ENCODE measurements around the gene ZNF507. TPM values are rescaled to one million over a fixed set of nuclear protein-coding genes. Genes with fewer than 3 reads are reported as not detected.
A peak's percentile ranks its signal among the peaks of the same experiment; 100 is the strongest.

ZNF507 gene
- 10 to 100 TPM; 20.3 to 30.0 (median 22.5) TPM for total RNA-seq

GRCh38 chr19:32345261-32346207 lies at the start of gene ZNF507:
Gene ZNF507, plus strand, starts transcription at chr19:32345610. Its CDS starts 7,221 bp downstream, at chr19:32352831.
- intact Hi-C loops (cut with DNase I; ENCODE audit: low total_unique reads), result loop anchor here (5.0 kb wide), 1 partner anchor 62 kb away; the partner anchor contains the start of gene DPY19L3
- in situ Hi-C loops (cut with MboI; ENCODE audit: low pct_ligation_motif_present in 1 of 4, low pct_unique_long_range_greater_than_20kb in 1 of 4, low sequenced_read_pairs in 3 of 4), result loop anchor here in 2 of 4 donors (10.0 to 25.0 kb wide), 2 partner anchors 59 to 217 kb away; partner anchors contain the start of gene DPY19L3 (in 1 of the 2)
- peak; percentile 85 for DNase-seq

GRCh38 chr19:32296694-32297093 lies 48.7 kb upstream of the ZNF507 start:
- Histone ChIP-seq H3K27ac (no peak overlapping the region), H3K4me1 (no peaks in the 10 kb centered on the region), H3K27me3 (no peaks in the 10 kb centered on the region), H3K9me3 (no peaks in the 10 kb centered on the region), H3K4me3 (no peak overlapping the region), H3K36me3 (no peaks in the 10 kb centered on the region)
- 96% methylated on average over 1 of the region's 1 CpG; no CpG with 5 or more reads in 1 of the 2 donors for WGBS, 2 donors (ENCODE audit: low coverage in 1 of 2)
- TF ChIP-seq POLR2AphosphoS5 (IDR thresholded peaks at IDR 0.05) (no peak), POLR2A (IDR thresholded peaks at IDR 0.05) (no peak), EP300 (IDR thresholded peaks at IDR 0.05; ENCODE audit: low read depth) (no peak), CTCF (IDR thresholded peaks at IDR 0.05) (no peak)
- in situ Hi-C loops (cut with MboI; ENCODE audit: low pct_ligation_motif_present in 1 of 4, low pct_unique_long_range_greater_than_20kb in 1 of 4, low sequenced_read_pairs in 3 of 4), result no loop called here
- intact Hi-C loops (cut with DNase I; ENCODE audit: low total_unique reads), result no loop called here
- no peak for DNase-seq

More at GRCh38 chr19:32345261-32346207, at the start of gene ZNF507:
- Histone ChIP-seq H3K36me3 (peaks cover 0 to 15% (median 0%) of the 10 kb centered on the region in 4 donors), H3K4me1 (peaks cover 0 to 43% (median 27%) of the 10 kb centered on the region in 4 donors), H3K27me3 (peaks cover 6% of the 10 kb centered on the region), H3K4me3 (peak within 1 kb of the TSS; percentile 74 to 92 (median 90)), H3K9me3 (no peaks in the 10 kb centered on the region), H3K27ac (peak within 1 kb of the TSS; percentile 86 to 90 (median 86))
- 5 to 11% methylated on average over 10 to 68 of the region's 72 CpGs for WGBS, 2 donors (ENCODE audit: low coverage in 1 of 2)
- no peak for TF ChIP-seq CTCF (IDR thresholded peaks at IDR 0.05)
- peak in 2 of 3 donors; percentile 38 for TF ChIP-seq POLR2AphosphoS5 (IDR thresholded peaks at IDR 0.05)

GRCh38 chr19:32302778-32303177 lies 42.6 kb upstream of the ZNF507 start:
- no peaks in the 10 kb centered on the region for H3K9me3 ChIP-seq
- no peaks in the 10 kb centered on the region for H3K36me3 ChIP-seq
- intact Hi-C loops (cut with DNase I; ENCODE audit: low total_unique reads), result no loop called here
- H3K27me3 ChIP-seq, result no peaks in the 10 kb centered on the region
- in situ Hi-C loops (cut with MboI; ENCODE audit: low pct_ligation_motif_present in 1 of 4, low pct_unique_long_range_greater_than_20kb in 1 of 4, low sequenced_read_pairs in 3 of 4), result loop anchor here in 3 of 4 donors (25.0 kb wide), 1 partner anchor 260 kb away; no protein-coding TSS in a partner anchor
- TF ChIP-seq POLR2A (IDR thresholded peaks at IDR 0.05) (no peak), POLR2AphosphoS5 (IDR thresholded peaks at IDR 0.05) (no peak), CTCF (IDR thresholded peaks at IDR 0.05) (no peak), EP300 (IDR thresholded peaks at IDR 0.05; ENCODE audit: low read depth) (no peak)
- H3K27ac ChIP-seq, result no peak overlapping the region
- no peak for DNase-seq
- H3K4me1 ChIP-seq, result no peaks in the 10 kb centered on the region
- H3K4me3 ChIP-seq, result no peak overlapping the region

DNA sequence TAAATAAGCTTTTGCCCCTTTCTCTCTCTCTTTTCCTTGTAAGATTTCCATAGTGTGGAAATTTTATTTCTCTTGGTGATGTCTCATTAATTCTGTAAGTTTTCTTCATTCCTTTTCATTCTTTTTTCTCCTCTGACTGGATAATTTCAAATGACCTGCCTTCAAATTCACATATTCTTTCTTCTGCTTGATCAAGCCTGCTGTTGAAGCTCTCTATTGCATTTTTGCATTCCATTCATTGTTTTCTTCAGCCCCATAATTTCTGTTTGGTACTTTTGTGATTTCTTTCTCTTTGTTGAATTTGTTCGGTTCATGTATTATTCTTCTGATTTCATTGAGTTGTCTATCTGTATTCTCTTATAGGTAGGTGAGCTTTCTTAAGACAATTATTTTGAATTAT lies 42.2 kb upstream of the ZNF507 start:
- no peaks in the 10 kb centered on the region for H3K4me1 ChIP-seq
- no peaks in the 10 kb centered on the region for H3K36me3 ChIP-seq
- no peak overlapping the region for H3K27ac ChIP-seq
- peaks cover 1% of the 10 kb centered on the region for H3K27me3 ChIP-seq
- no peak for DNase-seq
- 88% methylated on average over 1 of the region's 1 CpG; no CpG with 5 or more reads in 1 of the 2 donors for WGBS, 2 donors (ENCODE audit: low coverage in 1 of 2)
- intact Hi-C loops (cut with DNase I; ENCODE audit: low total_unique reads) (no loop called here), in situ Hi-C loops (cut with MboI; ENCODE audit: low pct_ligation_motif_present in 1 of 4, low pct_unique_long_range_greater_than_20kb in 1 of 4, low sequenced_read_pairs in 3 of 4) (loop anchor here in 3 of 4 donors (25.0 kb wide), 1 partner anchor 259 kb away; no protein-coding TSS in a partner anchor)
- H3K4me3 ChIP-seq, result no peak overlapping the region
- TF ChIP-seq POLR2A (IDR thresholded peaks at IDR 0.05) (no peak), POLR2AphosphoS5 (IDR thresholded peaks at IDR 0.05) (no peak), CTCF (IDR thresholded peaks at IDR 0.05) (no peak), EP300 (IDR thresholded peaks at IDR 0.05; ENCODE audit: low read depth) (no peak)
- H3K9me3 ChIP-seq, result no peaks in the 10 kb centered on the region

All from transverse colon (tissue), 4 donors.